ENCODE data around the gene MECR.

DNA sequence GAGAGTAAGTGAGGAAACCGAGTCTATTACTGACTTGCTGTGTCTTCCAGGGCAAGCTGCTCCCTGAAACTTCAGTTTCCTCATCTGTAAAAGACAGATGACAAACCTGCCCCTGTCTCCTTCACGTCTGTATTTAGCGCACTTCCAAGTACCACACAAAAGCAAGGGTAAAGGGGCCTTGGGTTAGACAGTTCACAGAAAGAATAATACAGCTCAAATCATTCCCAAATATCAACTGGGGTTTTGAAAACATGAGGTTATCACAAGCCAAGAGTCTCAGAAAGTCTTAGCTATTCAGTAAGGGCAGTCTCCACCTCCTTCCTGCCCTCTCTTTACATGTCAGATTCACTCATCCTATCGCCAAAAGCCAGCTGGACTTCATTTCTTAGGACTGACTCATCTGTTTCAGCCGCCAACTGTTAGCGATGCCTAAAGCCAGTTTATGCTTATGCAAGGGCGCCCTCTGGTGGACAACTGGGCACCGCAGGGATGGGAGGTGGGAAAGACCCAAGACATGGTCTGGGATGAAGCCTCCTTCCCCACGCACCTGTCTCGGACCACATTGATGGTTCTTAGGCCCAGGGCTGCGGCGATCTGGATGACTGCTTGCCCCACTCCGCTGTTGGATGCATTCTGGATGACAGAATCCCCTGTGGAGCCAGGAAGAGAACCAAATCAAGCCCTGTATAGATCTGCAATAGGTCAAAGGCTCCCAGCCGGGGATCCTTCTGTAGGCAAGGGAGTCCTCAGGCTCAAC, 28.0 kb downstream of the MECR start:
- TF ChIP-seq NRF1 (IDR thresholded peaks at IDR 0.05; ENCODE audit: low read depth, low read length) (no peak), TCF12 (IDR thresholded peaks at IDR 0.05) (peak; percentile 93), GATA2 (CRISPR knock-in tag; IDR thresholded peaks at IDR 0.05) (no peak), FOXM1 (IDR thresholded peaks at IDR 0.05; ENCODE audit: low read depth) (no peak), EZH2phosphoT487 (IDR thresholded peaks at IDR 0.05; ENCODE audit: borderline replicate concordance, low read depth) (no peak), EP300 (IDR thresholded peaks at IDR 0.05; ENCODE audit: borderline replicate concordance in 1 of 2, low read depth in 1 of 2, low read length in 1 of 2) (peak in 1 of 2 experiments; percentile 21; a peak in 1 of 4 replicates), GABPA (IDR thresholded peaks at IDR 0.05; ENCODE audit: low read depth) (no peak), MEF2A (IDR thresholded peaks at IDR 0.05; ENCODE audit: borderline replicate concordance, low read depth) (no peak), FOXJ3 (CRISPR knock-in tag; IDR thresholded peaks at IDR 0.05) (no peak), YY1 (IDR thresholded peaks at IDR 0.05; ENCODE audit: low read depth) (no peak)
- TF ChIP-seq, protein P1, sequence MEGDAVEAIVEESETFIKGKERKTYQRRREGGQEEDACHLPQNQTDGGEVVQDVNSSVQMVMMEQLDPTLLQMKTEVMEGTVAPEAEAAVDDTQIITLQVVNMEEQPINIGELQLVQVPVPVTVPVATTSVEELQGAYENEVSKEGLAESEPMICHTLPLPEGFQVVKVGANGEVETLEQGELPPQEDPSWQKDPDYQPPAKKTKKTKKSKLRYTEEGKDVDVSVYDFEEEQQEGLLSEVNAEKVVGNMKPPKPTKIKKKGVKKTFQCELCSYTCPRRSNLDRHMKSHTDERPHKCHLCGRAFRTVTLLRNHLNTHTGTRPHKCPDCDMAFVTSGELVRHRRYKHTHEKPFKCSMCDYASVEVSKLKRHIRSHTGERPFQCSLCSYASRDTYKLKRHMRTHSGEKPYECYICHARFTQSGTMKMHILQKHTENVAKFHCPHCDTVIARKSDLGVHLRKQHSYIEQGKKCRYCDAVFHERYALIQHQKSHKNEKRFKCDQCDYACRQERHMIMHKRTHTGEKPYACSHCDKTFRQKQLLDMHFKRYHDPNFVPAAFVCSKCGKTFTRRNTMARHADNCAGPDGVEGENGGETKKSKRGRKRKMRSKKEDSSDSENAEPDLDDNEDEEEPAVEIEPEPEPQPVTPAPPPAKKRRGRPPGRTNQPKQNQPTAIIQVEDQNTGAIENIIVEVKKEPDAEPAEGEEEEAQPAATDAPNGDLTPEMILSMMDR (IDR thresholded peaks at IDR 0.05): peak; percentile 98
- TF ChIP-seq, protein P2, sequence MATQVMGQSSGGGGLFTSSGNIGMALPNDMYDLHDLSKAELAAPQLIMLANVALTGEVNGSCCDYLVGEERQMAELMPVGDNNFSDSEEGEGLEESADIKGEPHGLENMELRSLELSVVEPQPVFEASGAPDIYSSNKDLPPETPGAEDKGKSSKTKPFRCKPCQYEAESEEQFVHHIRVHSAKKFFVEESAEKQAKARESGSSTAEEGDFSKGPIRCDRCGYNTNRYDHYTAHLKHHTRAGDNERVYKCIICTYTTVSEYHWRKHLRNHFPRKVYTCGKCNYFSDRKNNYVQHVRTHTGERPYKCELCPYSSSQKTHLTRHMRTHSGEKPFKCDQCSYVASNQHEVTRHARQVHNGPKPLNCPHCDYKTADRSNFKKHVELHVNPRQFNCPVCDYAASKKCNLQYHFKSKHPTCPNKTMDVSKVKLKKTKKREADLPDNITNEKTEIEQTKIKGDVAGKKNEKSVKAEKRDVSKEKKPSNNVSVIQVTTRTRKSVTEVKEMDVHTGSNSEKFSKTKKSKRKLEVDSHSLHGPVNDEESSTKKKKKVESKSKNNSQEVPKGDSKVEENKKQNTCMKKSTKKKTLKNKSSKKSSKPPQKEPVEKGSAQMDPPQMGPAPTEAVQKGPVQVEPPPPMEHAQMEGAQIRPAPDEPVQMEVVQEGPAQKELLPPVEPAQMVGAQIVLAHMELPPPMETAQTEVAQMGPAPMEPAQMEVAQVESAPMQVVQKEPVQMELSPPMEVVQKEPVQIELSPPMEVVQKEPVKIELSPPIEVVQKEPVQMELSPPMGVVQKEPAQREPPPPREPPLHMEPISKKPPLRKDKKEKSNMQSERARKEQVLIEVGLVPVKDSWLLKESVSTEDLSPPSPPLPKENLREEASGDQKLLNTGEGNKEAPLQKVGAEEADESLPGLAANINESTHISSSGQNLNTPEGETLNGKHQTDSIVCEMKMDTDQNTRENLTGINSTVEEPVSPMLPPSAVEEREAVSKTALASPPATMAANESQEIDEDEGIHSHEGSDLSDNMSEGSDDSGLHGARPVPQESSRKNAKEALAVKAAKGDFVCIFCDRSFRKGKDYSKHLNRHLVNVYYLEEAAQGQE (IDR thresholded peaks at IDR 0.05; ENCODE audit: low read depth, low read length): no peak
- TF ChIP-seq, protein P3, sequence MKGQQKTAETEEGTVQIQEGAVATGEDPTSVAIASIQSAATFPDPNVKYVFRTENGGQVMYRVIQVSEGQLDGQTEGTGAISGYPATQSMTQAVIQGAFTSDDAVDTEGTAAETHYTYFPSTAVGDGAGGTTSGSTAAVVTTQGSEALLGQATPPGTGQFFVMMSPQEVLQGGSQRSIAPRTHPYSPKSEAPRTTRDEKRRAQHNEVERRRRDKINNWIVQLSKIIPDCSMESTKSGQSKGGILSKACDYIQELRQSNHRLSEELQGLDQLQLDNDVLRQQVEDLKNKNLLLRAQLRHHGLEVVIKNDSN (IDR thresholded peaks at IDR 0.05; ENCODE audit: borderline replicate concordance, low read depth): no peak
